Fibroblast of mammary gland (primary cell): ENCODE data around the gene ACVR2A.

Source experiments
- DNase-seq: peaks from one replicate; pipeline ENCODE4 v3.0.0-alpha.2; 2010; ENCODE audit warnings: low read depth
- H3K4me3 ChIP-seq: 2 replicates; pipeline ENCODE4 v1.5.1; 2011; ENCODE audit warnings: low read depth, mild to moderate bottlenecking, low read length, moderate library complexity; ENCODE audit not compliant: control insufficient read depth
- CTCF ChIP-seq: conservative IDR thresholded peaks from 2 replicates; pipeline ENCODE4 v1.5.1; 2011; ENCODE audit warnings: low read depth, low read length, inconsistent platforms; ENCODE audit not compliant: control insufficient read depth, insufficient read depth

Gene ACVR2A

GRCh38 chr2:147824620-147825019, 20.2 kb upstream of the ACVR2A start:
- DNase-seq: no peak
- TF ChIP-seq CTCF: no peak
- H3K4me3 ChIP-seq: no peak overlapping the region

GRCh38 chr2:147826278-147827087, 18.3 kb upstream of the ACVR2A start:
- no peak for DNase-seq
- no peak overlapping the region for H3K4me3 ChIP-seq
- no peak for TF ChIP-seq CTCF

- H3K4me3 ChIP-seq: no peak overlapping the region
- TF ChIP-seq CTCF: no peak
- DNase-seq: no peak
These were observed 17.8 kb upstream of the ACVR2A start for GRCh38 chr2:147827088-147827375.

- H3K4me3 ChIP-seq: no peak overlapping the region
- TF ChIP-seq CTCF: no peak
- peak; percentile 89 for DNase-seq
These were observed 15.7 kb upstream of the ACVR2A start for GRCh38 chr2:147829106-147829505.

GRCh38 chr2:147836099-147836498, 8.7 kb upstream of the ACVR2A start:
- no peak overlapping the region for H3K4me3 ChIP-seq
- TF ChIP-seq CTCF: no peak
- DNase-seq: no peak

- no peak for DNase-seq
- TF ChIP-seq CTCF: no peak
- H3K4me3 ChIP-seq: peak overlapping the region; percentile 72
These were observed 1.4 kb upstream of the ACVR2A start for GRCh38 chr2:147843391-147843863.
